Heart left ventricle (tissue), 16 donors: ENCODE measurements around the gene KDF1. TPM values are rescaled to one million over a fixed set of nuclear protein-coding genes. Genes with fewer than 3 reads are reported as not detected.
"Not testable (repeated sequence)": the region's sequence is repeated elsewhere in the genome, so short reads cannot be mapped to it uniquely, and the experiment has no call there.

ENCODE experiments used
- ATAC-seq, 4 donors: fragments of 200-7000 bp; cut with Tn5 transposase; one replicate each; pipeline ENCODE4 v1.9.1; 2020 to 2022; ENCODE audit warnings: moderate library complexity in 4 of 4, mild to moderate bottlenecking in 3 of 4, moderate number of reproducible peaks in 1 of 4
- DNase-seq, 5 donors: peaks; one replicate each; pipeline ENCODE4 v3.0.0-alpha.2; 2020
- H3K27ac ChIP-seq, 12 donors: fragments of 200-600 bp; sonication (generic) in 4 of 12; one replicate each; pipeline versions ENCODE4 v1.5.0 to v1.8.0; 2016 to 2022; ENCODE audit warnings: mild to moderate bottlenecking in 2 of 12
- H3K27me3 ChIP-seq, 9 donors: fragments of 200-600 bp; sonication (generic) in 2 of 9; one replicate each; pipeline versions ENCODE4 v1.5.1 to v1.8.0; 2016 to 2022; ENCODE audit warnings: mild to moderate bottlenecking in 3 of 9
- H3K36me3 ChIP-seq, 9 donors: fragments of 200-600 bp; sonication (generic) in 2 of 9; one replicate each; pipeline versions ENCODE4 v1.5.0 to v1.8.0; 2018 to 2022; ENCODE audit warnings: mild to moderate bottlenecking in 2 of 9
- H3K4me1 ChIP-seq, 12 donors: fragments of 200-600 bp; sonication (generic) in 4 of 12; one replicate each; pipeline versions ENCODE4 v1.5.0 to v1.8.0; 2016 to 2022; ENCODE audit warnings: mild to moderate bottlenecking in 3 of 12
- H3K4me3 ChIP-seq, 12 donors: fragments of 200-600 bp; sonication (generic) in 4 of 12; one replicate each; pipeline versions ENCODE4 v1.5.0 to v1.8.0; 2017 to 2022; ENCODE audit warnings: mild to moderate bottlenecking in 9 of 12, moderate library complexity in 4 of 12
- H3K9me3 ChIP-seq, 12 donors: fragments of 200-600 bp; sonication (generic) in 4 of 12; one replicate each; pipeline versions ENCODE4 v1.5.0 to v1.8.0; 2016 to 2022; ENCODE audit warnings: mild to moderate bottlenecking in 1 of 12
- POLR2A ChIP-seq, 2 donors: fragments of 450-650 bp; IDR thresholded peaks; one replicate each; pipeline ENCODE4 v1.6.1; 2017; ENCODE audit warnings: antibody characterized with exemption in 2 of 2, mild to moderate bottlenecking in 2 of 2, moderate library complexity in 2 of 2
- WGBS, 4 donors: extraction: QIAGEN DNeasy Blood & Tissue Kit in 2 of 4; methylation state at CpG; one replicate each; pipeline versions ENCODE4 v1.1.5 to v1.1.7; 2013 to 2018; 5-methylcytosine and 5-hydroxymethylcytosine counted together
- intact Hi-C, 10 donors: fragments of 100-400 bp; cut with DNase I; formaldehyde crosslinking; loops; one replicate each; pipeline versions ENCODE4 v1.11.1 to v1.14.2; 2022
- polyA plus RNA-seq, 2 donors: library from polyadenylated mRNA; stranded (reverse); fragments of 200-250 nt; gene quantifications; one replicate each; pipeline ENCODE4 v1.2.3, GENCODE V29; 2013
- total RNA-seq, 9 donors: library from RNA; depleted of rRNA in 2 of 9; stranded (reverse); fragments of >200 nt in 2 of 9; fragmentation: NEBNext Ultra II Directional in 3 of 9; extraction: Animal tissue kit (Norgen Biotek cat#: 25700) in 3 of 9; gene quantifications; one replicate each; pipeline versions ENCODE4 v1.1.0 to v1.2.4, GENCODE V29; 2016 to 2023
- TF ChIP-seq, protein P1 (sequence below), 12 donors: fragments of 200-600 bp; sonication (generic) in 4 of 12; IDR thresholded peaks; one replicate each; pipeline versions ENCODE4 v1.5.0 to v1.8.0; 2018 to 2022; ENCODE audit warnings: antibody characterized with exemption in 12 of 12, mild to moderate bottlenecking in 5 of 12
- donor health status: ischemic (EF 13 %, LVEDD 7.1; RV severe dilation, severe dysfunction).
- donor health status: healthy with polysubstance abuse.
- donor health status: DM: no; HTN: yes; CAD: no.
- donor health status: DM: no; HTN: no; CAD: no.
- donor health status: ischemic (EF 25% LVEDD 6.9; RV normal size, moderate dysfunction).
- donor health status: ischemic (EF 25% LVEDD 5.7; RV mildly dilated, moderate dysfunction).
- donor health status: healthy.
- donor health status: DM: yes; HTN: yes; CAD: no.
- donor health status: ischemic (EF 35%, LVEDD 5.7; RV mildly dilated, moderate dysfunction).
- donor health status: nonischemic (EF 11% LVEDD 7.7; RV severe dilation, severe dysfunction).
- donor health status: DM: yes; HTN: yes; CAD: no.
- donor health status: PGD.
- donor health status: ischemic (EF 29% LVEDD 5.4; RV normal size, mild dysfunction).
- donor health status: nonischemic (EF 23%, LVEDD 6.1; RV moderate dilation, normal function).

The KDF1 gene
- total and polyA plus RNA-seq, 11 donors: 0.03 to 0.45 (median 0.12) TPM; not detected in 8

GRCh38 chr1:26951216-26951615 lies 9.1 kb downstream of the KDF1 start:
- peaks cover 0 to 17% (median 1%) of the 10 kb centered on the region in 12 donors for H3K4me1 ChIP-seq
- ATAC-seq (no peak), DNase-seq (no peak)
- peaks cover 0 to 8% (median 2%) of the 10 kb centered on the region in 12 donors for H3K9me3 ChIP-seq
- 89 to 96% (median 93%) methylated on average over 14 of the region's 14 CpGs for WGBS, 4 donors
- intact Hi-C loops: no loop called here
- peaks cover 0 to 13% (median 6%) of the 10 kb centered on the region in 9 donors for H3K36me3 ChIP-seq
- peaks cover 0 to 10% (median 0%) of the 10 kb centered on the region in 9 donors for H3K27me3 ChIP-seq
- no peak overlapping the region for H3K27ac ChIP-seq
- H3K4me3 ChIP-seq: no peak overlapping the region
- TF ChIP-seq, protein P1, sequence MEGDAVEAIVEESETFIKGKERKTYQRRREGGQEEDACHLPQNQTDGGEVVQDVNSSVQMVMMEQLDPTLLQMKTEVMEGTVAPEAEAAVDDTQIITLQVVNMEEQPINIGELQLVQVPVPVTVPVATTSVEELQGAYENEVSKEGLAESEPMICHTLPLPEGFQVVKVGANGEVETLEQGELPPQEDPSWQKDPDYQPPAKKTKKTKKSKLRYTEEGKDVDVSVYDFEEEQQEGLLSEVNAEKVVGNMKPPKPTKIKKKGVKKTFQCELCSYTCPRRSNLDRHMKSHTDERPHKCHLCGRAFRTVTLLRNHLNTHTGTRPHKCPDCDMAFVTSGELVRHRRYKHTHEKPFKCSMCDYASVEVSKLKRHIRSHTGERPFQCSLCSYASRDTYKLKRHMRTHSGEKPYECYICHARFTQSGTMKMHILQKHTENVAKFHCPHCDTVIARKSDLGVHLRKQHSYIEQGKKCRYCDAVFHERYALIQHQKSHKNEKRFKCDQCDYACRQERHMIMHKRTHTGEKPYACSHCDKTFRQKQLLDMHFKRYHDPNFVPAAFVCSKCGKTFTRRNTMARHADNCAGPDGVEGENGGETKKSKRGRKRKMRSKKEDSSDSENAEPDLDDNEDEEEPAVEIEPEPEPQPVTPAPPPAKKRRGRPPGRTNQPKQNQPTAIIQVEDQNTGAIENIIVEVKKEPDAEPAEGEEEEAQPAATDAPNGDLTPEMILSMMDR (IDR thresholded peaks at IDR 0.05): no peak
- no peak for TF ChIP-seq POLR2A (IDR thresholded peaks at IDR 0.05)

DNA sequence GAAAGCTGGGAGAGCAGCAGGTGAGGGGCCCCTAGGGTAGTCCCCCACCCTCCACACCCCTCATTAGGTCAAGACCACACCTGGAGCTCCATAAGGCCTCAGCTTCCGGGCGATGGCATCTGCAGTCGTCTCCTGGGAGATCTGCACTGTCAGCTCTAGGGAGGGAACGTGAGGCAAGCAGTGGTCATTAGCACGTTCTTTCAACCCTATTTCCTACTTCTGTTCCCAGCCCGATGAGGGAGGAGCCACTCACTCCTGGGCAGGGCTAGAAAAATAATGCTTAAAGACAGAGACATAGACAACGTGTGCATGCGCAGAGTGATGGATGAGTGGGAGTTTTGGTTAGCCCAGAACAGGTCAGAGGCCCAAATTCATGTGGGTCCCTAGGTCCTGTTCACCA lies 9.7 kb downstream of the KDF1 start:
- peaks cover 0 to 19% (median 12%) of the 10 kb centered on the region in 9 donors for H3K36me3 ChIP-seq
- peaks cover 0 to 2% (median 0%) of the 10 kb centered on the region in 12 donors for H3K9me3 ChIP-seq
- no peak for TF ChIP-seq POLR2A (IDR thresholded peaks at IDR 0.05)
- TF ChIP-seq, protein P1 (IDR thresholded peaks at IDR 0.05): no peak
- H3K4me1 ChIP-seq: peaks cover 0 to 23% (median 3%) of the 10 kb centered on the region in 12 donors
- ATAC-seq (no peak), DNase-seq (no peak)
- H3K27ac ChIP-seq: no peak overlapping the region
- no peak overlapping the region for H3K4me3 ChIP-seq
- H3K27me3 ChIP-seq: peaks cover 0 to 3% (median 0%) of the 10 kb centered on the region in 9 donors
- 62 to 82% (median 68%) methylated on average over 8 of the region's 8 CpGs for WGBS, 4 donors
- intact Hi-C loops: no loop called here

- no peak for DNase-seq
- intact Hi-C loops: no loop called here
- Histone ChIP-seq H3K27ac (peak overlapping the region in 3 of 12 donors; percentile 18 to 57 (median 28)), H3K4me3 (no peak overlapping the region), H3K36me3 (peaks cover 0 to 26% (median 18%) of the 10 kb centered on the region in 9 donors), H3K9me3 (no peaks in the 10 kb centered on the region), H3K27me3 (peaks cover 0 to 3% (median 0%) of the 10 kb centered on the region in 9 donors), H3K4me1 (peaks cover 0 to 28% (median 8%) of the 10 kb centered on the region in 12 donors)
- TF ChIP-seq POLR2A (IDR thresholded peaks at IDR 0.05): no peak
- TF ChIP-seq, protein P1 (IDR thresholded peaks at IDR 0.05): no peak
- WGBS, 4 donors: 72 to 92% (median 81%) methylated on average over 3 of the region's 3 CpGs
- ATAC-seq: peak in 1 of 4 donors; percentile 6
Measured at GRCh38 chr1:26949926-26950319, 10.3 kb downstream of the KDF1 start.

GRCh38 chr1:26949266-26949925 lies 10.9 kb downstream of the KDF1 start:
- Histone ChIP-seq H3K27me3 (peaks cover 0 to 1% (median 0%) of the 10 kb centered on the region in 9 donors), H3K36me3 (peaks cover 0 to 31% (median 24%) of the 10 kb centered on the region in 9 donors), H3K9me3 (no peaks in the 10 kb centered on the region), H3K27ac (peak overlapping the region in 8 of 12 donors; percentile 18 to 59 (median 46)), H3K4me1 (peaks cover 0 to 28% (median 8%) of the 10 kb centered on the region in 12 donors), H3K4me3 (no peak overlapping the region)
- intact Hi-C loops: no loop called here
- no peak for TF ChIP-seq POLR2A (IDR thresholded peaks at IDR 0.05)
- TF ChIP-seq, protein P1 (IDR thresholded peaks at IDR 0.05): no peak
- WGBS, 4 donors: 42 to 54% (median 45%) methylated on average over 1 of the region's 1 CpG
- DNase-seq (peak in 2 of 5 donors; percentile 18 to 51), ATAC-seq (peak; percentile 46 to 50 (median 48))

GRCh38 chr1:26948725-26949057 lies 11.6 kb downstream of the KDF1 start:
- Histone ChIP-seq H3K27ac (peak overlapping the region in 5 of 12 donors; percentile 20 to 59 (median 45)), H3K36me3 (peaks cover 0 to 38% (median 31%) of the 10 kb centered on the region in 9 donors), H3K4me1 (peaks cover 0 to 28% (median 8%) of the 10 kb centered on the region in 12 donors)
- ATAC-seq, H3K9me3 ChIP-seq, H3K4me3 ChIP-seq, DNase-seq, intact Hi-C loops, H3K27me3 ChIP-seq: not testable (repeated sequence)
- 89 to 93% (median 92%) methylated on average over 16 of the region's 16 CpGs for WGBS, 4 donors
